ENCODE data around the gene FUT8.
"Not testable (repeated sequence)": the region's sequence is repeated elsewhere in the genome, so short reads cannot be mapped to it uniquely, and the experiment has no call there.

The FUT8 gene

DNA sequence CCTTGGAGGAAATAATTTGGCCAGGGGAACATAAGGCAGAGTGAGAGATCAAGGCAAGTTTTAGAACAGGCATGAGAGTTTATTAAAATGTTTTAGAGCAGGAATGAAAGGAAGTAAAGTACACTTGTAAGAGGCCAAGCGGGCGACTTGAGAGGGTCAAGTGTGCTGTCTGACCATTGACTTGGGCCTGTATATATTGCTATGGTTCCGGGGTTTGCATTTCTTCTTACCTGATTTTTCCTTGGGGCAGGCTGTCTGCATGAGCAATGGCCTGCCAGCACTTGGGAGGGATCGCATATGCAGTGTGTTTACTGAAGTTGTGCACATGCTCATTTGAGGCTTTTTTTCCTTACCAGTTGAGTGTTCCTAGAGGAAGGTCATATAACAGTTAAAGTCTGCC is 214.8 kb downstream of the FUT8 start:
- no peak for DNase-seq

- DNase-seq: no peak
These were observed 216.1 kb downstream of the FUT8 start for GRCh38 chr14:65628664-65629063.

- no peak for DNase-seq
These were observed 218.5 kb downstream of the FUT8 start for GRCh38 chr14:65631040-65631439.

DNA sequence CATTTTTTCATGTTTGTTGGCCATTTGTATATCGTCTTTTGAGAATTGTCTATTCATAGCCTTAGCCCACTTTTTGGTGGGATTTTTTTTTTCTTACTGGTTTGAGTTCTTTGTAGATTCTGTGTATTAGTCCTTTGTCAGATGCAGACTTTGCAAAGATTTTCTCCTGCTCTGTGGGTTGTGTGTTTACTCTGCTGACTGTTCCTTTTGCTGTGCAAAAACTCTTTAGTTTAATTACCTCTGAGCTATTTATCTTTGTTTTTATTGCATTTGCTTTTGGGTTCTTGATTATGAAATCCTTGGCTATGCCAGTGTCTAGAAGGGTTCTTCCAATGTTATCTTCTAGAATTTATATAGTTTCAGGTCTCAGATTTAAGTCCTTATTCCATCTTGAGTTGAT is 220.0 kb downstream of the FUT8 start:
- DNase-seq: no peak

- DNase-seq: not testable (repeated sequence)
These were observed 221.1 kb downstream of the FUT8 start for GRCh38 chr14:65633666-65634065.

- DNase-seq: peak; percentile 16
These were observed 225.2 kb downstream of the FUT8 start for GRCh38 chr14:65637780-65638179.

- DNase-seq: no peak
These were observed 226.7 kb downstream of the FUT8 start for GRCh38 chr14:65639216-65639615.

- no peak for DNase-seq
These were observed 238.3 kb downstream of the FUT8 start for GRCh38 chr14:65650826-65651225.

DNA sequence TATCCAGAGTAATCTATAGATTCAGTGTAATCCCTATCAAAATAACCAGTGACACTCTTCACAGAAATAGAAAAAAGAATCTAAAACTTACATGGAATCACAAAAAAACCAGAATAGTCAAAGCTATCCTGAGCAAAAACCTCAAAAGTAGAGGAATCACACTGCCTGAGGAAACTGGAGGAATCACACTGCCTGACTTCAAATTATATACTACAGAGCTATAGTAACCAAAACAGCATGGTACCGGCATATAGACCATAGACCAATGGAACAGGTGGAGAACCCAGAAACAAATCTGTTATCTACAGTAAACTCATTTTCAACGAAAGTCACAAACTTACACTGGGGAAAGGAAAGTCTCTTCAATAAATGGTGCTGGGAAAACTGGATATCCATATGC is 244.0 kb downstream of the FUT8 start:
- no peak for DNase-seq

DNA sequence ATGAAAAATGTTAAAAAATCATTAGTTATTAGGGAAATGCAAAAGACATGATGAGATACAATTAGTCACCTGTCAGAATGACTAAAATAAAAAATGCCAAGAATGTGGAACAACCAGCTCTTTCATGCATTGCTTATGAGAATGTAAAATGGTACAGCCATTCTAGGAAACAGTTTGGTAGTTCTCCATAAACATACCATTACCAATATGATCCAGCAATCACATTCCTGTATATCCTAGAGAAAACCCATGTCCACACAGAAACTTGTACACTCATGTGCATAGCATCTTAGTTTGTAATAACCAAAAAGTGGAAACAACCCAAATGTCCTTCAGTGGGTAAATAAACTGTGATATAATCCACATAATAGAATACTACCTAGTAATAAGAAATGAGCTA is 245.7 kb downstream of the FUT8 start:
- DNase-seq: no peak

GRCh38 chr14:65661865-65662264 is 249.3 kb downstream of the FUT8 start:
- no peak for DNase-seq

GRCh38 chr14:65664436-65664835 is 251.9 kb downstream of the FUT8 start:
- DNase-seq: no peak

DNA sequence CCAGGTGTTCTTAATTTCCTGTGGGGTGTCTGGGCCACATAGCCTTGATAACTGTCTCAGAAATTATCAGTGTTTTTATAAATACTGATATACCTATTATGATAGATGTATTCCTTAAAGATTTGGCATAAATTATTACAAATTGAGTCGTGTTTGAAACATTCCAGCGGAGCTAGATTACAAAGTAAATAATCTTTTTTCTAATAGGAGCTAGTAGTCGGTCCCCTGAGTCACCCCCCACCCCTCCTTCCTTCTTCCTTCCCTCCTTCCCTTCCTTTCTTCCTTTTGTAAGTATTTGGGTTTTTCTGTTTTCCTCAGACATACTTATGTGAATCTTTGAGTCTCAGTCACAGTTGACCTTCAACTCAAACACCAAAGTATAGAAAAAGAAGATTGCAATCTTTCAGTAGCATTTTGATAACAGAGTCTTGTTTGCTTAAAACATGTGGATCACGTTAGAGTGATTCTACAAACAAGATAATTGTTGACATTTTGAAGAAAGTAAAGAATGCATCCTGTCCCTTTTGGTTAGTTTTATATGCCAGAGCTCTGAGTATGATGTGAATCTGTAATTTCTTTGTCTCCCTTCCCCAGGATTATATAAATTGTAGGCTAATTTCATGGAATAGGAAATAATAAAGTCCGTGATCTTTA is 264.0 kb downstream of the FUT8 start:
- no peak for DNase-seq

DNA sequence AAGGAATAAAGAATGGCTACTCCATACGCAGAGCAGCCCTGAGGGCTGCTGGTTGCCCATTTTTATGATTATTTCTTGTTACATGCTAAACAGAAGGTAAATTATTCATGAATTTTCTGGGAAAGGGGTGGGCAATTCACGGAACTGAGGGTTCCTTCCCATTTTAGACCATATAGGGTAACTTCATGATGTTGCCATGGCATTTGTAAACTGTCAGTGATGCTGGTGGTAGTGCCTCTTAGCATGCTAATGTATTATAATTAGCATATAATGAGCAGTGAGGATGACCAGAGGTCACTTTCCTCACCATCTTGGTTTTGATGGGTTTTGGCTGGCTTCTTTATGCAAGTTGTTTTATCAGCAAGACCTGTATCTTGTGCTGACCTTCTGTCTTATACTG is 273.0 kb downstream of the FUT8 start:
- no peak for DNase-seq

DNA sequence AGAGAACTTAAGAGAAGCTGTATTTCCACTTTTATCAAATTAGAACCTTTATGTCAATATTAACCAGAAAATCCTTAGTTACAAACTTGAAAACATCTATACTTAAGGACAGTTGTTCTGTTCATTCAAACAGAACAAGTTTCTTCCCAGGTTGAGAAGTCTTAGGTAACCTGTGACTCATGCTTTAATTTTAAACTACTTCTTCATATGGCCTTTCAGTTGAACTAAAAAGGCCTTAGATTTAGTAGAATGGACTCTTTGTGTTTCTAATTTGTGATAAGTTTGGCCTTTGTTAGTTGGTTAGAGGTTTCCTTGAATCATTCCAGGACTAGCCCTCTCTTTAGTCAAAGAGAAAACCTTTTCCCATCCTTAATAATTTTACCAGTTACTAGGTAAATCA is 274.2 kb downstream of the FUT8 start:
- DNase-seq: no peak

DNA sequence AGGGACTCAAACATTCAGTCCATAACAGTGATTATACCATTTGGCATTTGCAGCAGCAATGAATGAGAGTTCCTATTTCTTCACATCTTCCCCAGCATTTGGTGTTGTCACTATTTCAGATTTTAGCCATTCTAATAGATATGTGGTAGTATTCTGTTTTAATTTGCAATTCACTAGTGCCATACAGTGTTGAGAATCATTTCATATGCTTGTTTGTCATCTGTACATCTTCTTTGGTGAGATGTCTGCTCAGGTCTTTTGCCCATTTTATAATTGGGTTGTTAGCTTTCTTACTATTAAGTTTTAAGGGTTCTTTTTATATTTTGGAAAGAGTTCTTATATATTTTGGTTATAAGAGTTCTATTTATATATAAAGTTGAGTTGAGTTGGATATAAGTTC is 276.5 kb downstream of the FUT8 start:
- DNase-seq: no peak

- not testable (repeated sequence) for DNase-seq
These were observed 280.0 kb downstream of the FUT8 start for GRCh38 chr14:65692566-65692965.

DNA sequence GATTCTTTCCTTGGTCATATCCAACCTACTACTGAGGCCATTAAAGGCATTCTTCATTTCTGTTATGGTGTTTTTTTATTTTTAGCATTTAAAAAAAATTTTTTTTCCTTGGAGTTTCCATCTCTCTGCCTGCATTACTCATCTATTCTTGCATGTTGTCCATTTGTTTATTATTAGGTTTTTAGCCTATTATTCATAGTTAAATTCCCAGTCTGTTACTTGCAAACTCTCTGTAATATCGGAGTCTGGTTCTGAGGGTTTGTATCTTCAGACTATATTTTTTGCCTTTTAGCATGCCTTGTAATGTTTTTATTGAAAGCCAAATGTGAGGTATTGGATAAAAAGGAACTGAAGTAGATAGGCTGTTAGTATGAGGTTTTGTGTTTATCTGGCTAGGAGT is 284.3 kb downstream of the FUT8 start:
- DNase-seq: no peak

- no peak for DNase-seq
These were observed 291.0 kb downstream of the FUT8 start for GRCh38 chr14:65703521-65703920.

GRCh38 chr14:65703996-65704395 is 291.5 kb downstream of the FUT8 start:
- no peak for DNase-seq

GRCh38 chr14:65704437-65704836 is 291.9 kb downstream of the FUT8 start:
- DNase-seq: no peak

DNA sequence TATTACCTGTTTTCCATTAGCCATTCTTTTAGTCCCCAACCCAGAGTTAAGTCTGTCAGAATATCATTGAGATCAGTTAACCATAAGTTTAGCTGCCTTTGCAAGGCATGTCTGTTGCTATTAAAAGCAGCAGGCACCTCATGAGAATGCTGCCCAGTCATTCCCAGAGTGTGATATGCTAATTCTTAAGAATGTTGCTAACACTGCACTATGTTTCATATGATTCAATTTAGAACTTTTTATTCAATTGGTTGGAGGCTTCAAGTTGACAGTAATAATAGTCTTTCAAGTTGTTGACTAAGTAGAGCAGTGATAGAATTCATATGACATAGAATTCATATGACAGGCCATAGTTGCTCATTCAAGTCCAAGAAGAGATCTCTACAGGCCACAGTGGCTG is 292.3 kb downstream of the FUT8 start:
- DNase-seq: no peak

- no peak for DNase-seq
These were observed 297.0 kb downstream of the FUT8 start for GRCh38 chr14:65709576-65709975.

DNA sequence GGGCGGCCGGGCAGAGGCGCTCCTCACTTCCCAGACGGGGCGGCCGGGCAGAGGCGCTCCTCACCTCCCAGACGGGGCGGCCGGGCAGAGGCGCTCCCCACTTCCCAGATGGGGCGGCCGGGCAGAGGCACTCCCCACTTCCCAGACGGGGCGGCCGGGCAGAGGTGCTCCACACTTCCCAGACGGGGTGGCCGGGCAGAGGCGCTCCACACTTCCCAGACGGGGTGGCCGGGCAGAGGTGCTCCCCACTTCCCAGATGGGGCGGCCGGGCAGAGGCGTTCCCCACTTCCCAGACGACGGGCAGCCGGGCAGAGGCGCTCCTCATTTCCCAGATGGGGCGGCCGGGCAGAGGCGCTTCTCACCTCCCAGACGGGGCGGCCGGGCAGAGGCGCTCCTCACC is 304.3 kb downstream of the FUT8 start:
- DNase-seq: not testable (repeated sequence)

GRCh38 chr14:65717384-65717915 is 304.9 kb downstream of the FUT8 start:
- not testable (repeated sequence) for DNase-seq
